IMR-90 (cell line): ENCODE results near the gene HMCN1. TPM values are rescaled to one million over a fixed set of nuclear protein-coding genes. Genes with fewer than 3 reads are reported as not detected.

Experiments used
- ATAC-seq: fragments of 200-7000 bp; cut with Tn5 transposase; 2 replicates; pipeline ENCODE4 v1.9.1; 2020; ENCODE audit warnings: low read depth, mild to moderate bottlenecking, moderate library complexity
- BruUV-seq: library from RNA; stranded (reverse); fragments of 400-500 nt; replicated peaks from 2 replicates; lab custom pipeline; 2021; lab: Mats Ljungman, UMichigan
- CTCF ChIA-PET: fragments of 300-600 bp; formaldehyde crosslinking; extraction: SDS; loops from one replicate; lab custom pipeline; 2021; ENCODE audit warnings: antibody characterized with exemption; lab: Yijun Ruan, JAX
- POLR2A ChIA-PET: fragments of 300-600 bp; sonication (Branson Sonifier 250); formaldehyde crosslinking; loops from one replicate; lab custom pipeline; 2022; ENCODE audit warnings: antibody characterized with exemption; ENCODE audit not compliant: unreplicated experiment; lab: Charles Lee
- DNase-seq: peaks from one replicate; pipeline ENCODE4 v3.0.0; 2013
- H2AFZ ChIP-seq: replicated peaks from 2 replicates; pipeline ENCODE3; 2013; ENCODE audit warnings: low read length, mild to moderate bottlenecking; ENCODE audit not compliant: poor library complexity
- H2AK5ac ChIP-seq: 2 replicates; pipeline ENCODE4 v1.6.1; 2013; ENCODE audit warnings: low read depth, low read length, inconsistent platforms
- H2AK9ac ChIP-seq: replicated peaks from 2 replicates; pipeline ENCODE3; 2013; ENCODE audit warnings: mild to moderate bottlenecking, low read depth, low read length, moderate library complexity; ENCODE audit not compliant: poor library complexity
- H2BK120ac ChIP-seq: 2 replicates; pipeline ENCODE4 v1.6.1; 2013; ENCODE audit warnings: low read depth, low read length, inconsistent platforms
- H2BK15ac ChIP-seq: 3 replicates; pipeline ENCODE4 v1.6.1; 2013; ENCODE audit warnings: low read depth, low read length, inconsistent platforms
- H2BK20ac ChIP-seq: 2 replicates; pipeline ENCODE4 v1.6.1; 2013; ENCODE audit warnings: low read depth, mild to moderate bottlenecking, inconsistent platforms, low read length, moderate library complexity
- H2BK5ac ChIP-seq: 2 replicates; pipeline ENCODE4 v1.6.1; 2013; ENCODE audit warnings: mild to moderate bottlenecking, low read depth, low read length, inconsistent platforms; ENCODE audit not compliant: poor library complexity, severe bottlenecking
- H3K14ac ChIP-seq: replicated peaks from 2 replicates; pipeline ENCODE4 v1.6.1; 2013; ENCODE audit warnings: low read depth, low read length, inconsistent platforms
- H3K18ac ChIP-seq: 2 replicates; pipeline ENCODE4 v1.6.1; 2013; ENCODE audit warnings: low read depth, low read length, control low read depth
- H3K23ac ChIP-seq: 2 replicates; pipeline ENCODE4 v1.6.1; 2013; ENCODE audit warnings: low read depth, low read length, inconsistent platforms
- H3K27ac ChIP-seq: 2 replicates; pipeline ENCODE4 v1.5.1; 2013; ENCODE audit warnings: mild to moderate bottlenecking, control low read depth, low read length; ENCODE audit not compliant: insufficient read depth
- H3K27me3 ChIP-seq: 2 replicates; pipeline ENCODE4 v1.6.1; 2013; ENCODE audit warnings: low read length; ENCODE audit not compliant: control insufficient read depth, insufficient read depth
- H3K36me3 ChIP-seq: 2 replicates; pipeline ENCODE4 v1.6.1; 2013; ENCODE audit warnings: low read length, mixed read lengths; ENCODE audit not compliant: control insufficient read depth, insufficient read depth
- H3K4ac ChIP-seq: 2 replicates; pipeline ENCODE4 v1.6.1; 2013; ENCODE audit warnings: low read depth, low read length, inconsistent platforms
- H3K4me1 ChIP-seq: 2 replicates; pipeline ENCODE4 v1.6.1; 2013; ENCODE audit warnings: low read length, mixed read lengths; ENCODE audit not compliant: control insufficient read depth, insufficient read depth
- H3K4me2 ChIP-seq: 2 replicates; pipeline ENCODE4 v1.6.1; 2013; ENCODE audit warnings: low read depth, mild to moderate bottlenecking, control low read depth, low read length, moderate library complexity
- H3K4me3 ChIP-seq: 2 replicates; pipeline ENCODE4 v1.5.1; 2013; ENCODE audit warnings: low read depth, mild to moderate bottlenecking, control low read depth, low read length, moderate library complexity; ENCODE audit not compliant: insufficient read depth
- H3K56ac ChIP-seq: 2 replicates; pipeline ENCODE4 v1.6.1; 2013; ENCODE audit warnings: low read length, inconsistent platforms; ENCODE audit not compliant: insufficient read depth; ENCODE audit errors: extremely low read depth
- H3K79me1 ChIP-seq, 2 experiments: 2 replicates each; pipeline ENCODE4 v1.6.1; 2013; ENCODE audit warnings: low read length in 2 of 2, inconsistent platforms in 1 of 2, low read depth in 1 of 2
- H3K9ac ChIP-seq: 2 replicates; pipeline ENCODE4 v1.6.1; 2013; ENCODE audit warnings: low read depth, low read length, control low read depth
- H3K9me1 ChIP-seq: 2 replicates; pipeline ENCODE4 v1.6.1; 2013; ENCODE audit warnings: low read length, inconsistent platforms; ENCODE audit not compliant: insufficient read depth
- H3K9me3 ChIP-seq: 2 replicates; pipeline ENCODE4 v1.6.1; 2013; ENCODE audit warnings: low read length; ENCODE audit not compliant: control insufficient read depth, insufficient read depth
- H4K20me1 ChIP-seq: 2 replicates; pipeline ENCODE4 v1.6.1; 2013; ENCODE audit warnings: low read length, inconsistent platforms; ENCODE audit not compliant: insufficient read depth
- H4K5ac ChIP-seq: 2 replicates; pipeline ENCODE4 v1.6.1; 2013; ENCODE audit warnings: mild to moderate bottlenecking, low read depth, low read length, control low read depth
- H4K8ac ChIP-seq, 2 experiments: 2 replicates each; pipeline ENCODE4 v1.6.1; 2013; ENCODE audit warnings: low read depth in 2 of 2, low read length in 2 of 2, control low read depth in 1 of 2, inconsistent platforms in 1 of 2
- H4K91ac ChIP-seq: 2 replicates; pipeline ENCODE4 v1.6.1; 2013; ENCODE audit warnings: low read depth, low read length, inconsistent platforms; ENCODE audit not compliant: insufficient read depth
- BHLHE40 ChIP-seq: fragments of 150-350 bp; IDR thresholded peaks from 2 replicates; pipeline ENCODE4 v1.6.1; 2016; ENCODE audit warnings: mild to moderate bottlenecking, low read depth, low read length
- CEBPB ChIP-seq: IDR thresholded peaks from 2 replicates; pipeline ENCODE4 v1.6.1; 2012; ENCODE audit warnings: low read depth, low read length, improper control_type of control experiment
- CHD1 ChIP-seq: IDR thresholded peaks from 2 replicates; pipeline ENCODE4 v1.6.1; 2012; ENCODE audit warnings: low read depth, low read length, improper control_type of control experiment
- FOS ChIP-seq: fragments of 150-350 bp; IDR thresholded peaks from 2 replicates; pipeline ENCODE4 v1.6.1; 2016; ENCODE audit warnings: low read depth, low read length
- MAFK ChIP-seq: IDR thresholded peaks from 2 replicates; pipeline ENCODE4 v1.6.1; 2012; ENCODE audit warnings: low read depth, low read length, improper control_type of control experiment
- MAZ ChIP-seq: IDR thresholded peaks from 2 replicates; pipeline ENCODE4 v1.6.1; 2012; ENCODE audit warnings: low read depth, mild to moderate bottlenecking, low read length, improper control_type of control experiment, moderate library complexity, borderline replicate concordance
- MXI1 ChIP-seq: IDR thresholded peaks from 2 replicates; pipeline ENCODE4 v1.6.1; 2012; ENCODE audit warnings: low read depth, mild to moderate bottlenecking, low read length, moderate library complexity, borderline replicate concordance
- NFE2L2 ChIP-seq: fragments of 150-350 bp; IDR thresholded peaks from 2 replicates; pipeline ENCODE4 v1.6.1; 2016; ENCODE audit warnings: low read depth, mild to moderate bottlenecking, low read length
- POLR2A ChIP-seq: IDR thresholded peaks from 2 replicates; pipeline ENCODE4 v1.6.1; 2012; ENCODE audit warnings: mild to moderate bottlenecking, low read depth, low read length
- RAD21 ChIP-seq: IDR thresholded peaks from 2 replicates; pipeline ENCODE4 v1.6.1; 2012; ENCODE audit warnings: low read length, improper control_type of control experiment
- RCOR1 ChIP-seq: IDR thresholded peaks from 2 replicates; pipeline ENCODE4 v1.6.1; 2012; ENCODE audit warnings: mild to moderate bottlenecking, low read length, improper control_type of control experiment; ENCODE audit not compliant: insufficient replicate concordance
- WGBS, 2 experiments: methylation state at CpG; one replicate each; pipeline versions ENCODE4 v1.1.5 to v1.1.7; 2013; ENCODE audit warnings: missing lambda C conversion rate in 2 of 2; ENCODE audit not compliant: insufficient read length in 1 of 2; ENCODE audit errors: extremely low coverage in 2 of 2; 5-methylcytosine and 5-hydroxymethylcytosine counted together
- dilution Hi-C: fragments of 300-500 bp; cut with HindIII; formaldehyde crosslinking; loops from one replicate; pipeline ENCODE4 v1.14.3; 2018; ENCODE audit warnings: low sequenced_read_pairs; ENCODE audit not compliant: unreplicated experiment
- in situ Hi-C: fragments of 300-500 bp; cut with MboI; formaldehyde crosslinking; loops from 3 replicates; pipeline ENCODE4 v1.14.3; 2019; ENCODE audit warnings: low sequenced_read_pairs, inconsistent platforms, mixed read lengths
- intact Hi-C: fragments of 100-400 bp; cut with micrococcal nuclease; formaldehyde crosslinking; loops from 2 replicates; pipeline ENCODE4 v1.10.0; 2022
- polyA plus RNA-seq, 3 experiments: library from polyadenylated mRNA; depleted of rRNA; stranded (reverse); fragments of >200 nt; gene quantifications; 2 replicates each; pipeline ENCODE4 v1.2.3, GENCODE V29; 2012; ENCODE audit warnings: low replicate concordance in 1 of 3
- total RNA-seq: library from RNA; depleted of rRNA; stranded (reverse); fragments of >200 nt; gene quantifications from 2 replicates; pipeline ENCODE4 v1.2.3, GENCODE V29; 2012
- TF ChIP-seq, protein P1 (sequence below): fragments of 150-350 bp; IDR thresholded peaks from 2 replicates; pipeline ENCODE4 v1.6.1; 2017; ENCODE audit warnings: mild to moderate bottlenecking, antibody characterized with exemption, low read length, low read depth
- TF ChIP-seq, protein P2 (sequence below): conservative IDR thresholded peaks from 2 replicates; pipeline ENCODE4 v1.5.1; 2012; ENCODE audit warnings: mild to moderate bottlenecking, low read depth, low read length, improper control_type of control experiment
- TF ChIP-seq, protein P3 (sequence below): fragments of 150-350 bp; IDR thresholded peaks from 2 replicates; pipeline ENCODE4 v1.6.1; 2016; ENCODE audit warnings: low read depth, mild to moderate bottlenecking, low read length, moderate library complexity, borderline replicate concordance

HMCN1 gene
- total and polyA plus RNA-seq, 2 of the 4 experiments (the other 2 are of a cell fraction): 6.1 to 11.7 TPM

DNA sequence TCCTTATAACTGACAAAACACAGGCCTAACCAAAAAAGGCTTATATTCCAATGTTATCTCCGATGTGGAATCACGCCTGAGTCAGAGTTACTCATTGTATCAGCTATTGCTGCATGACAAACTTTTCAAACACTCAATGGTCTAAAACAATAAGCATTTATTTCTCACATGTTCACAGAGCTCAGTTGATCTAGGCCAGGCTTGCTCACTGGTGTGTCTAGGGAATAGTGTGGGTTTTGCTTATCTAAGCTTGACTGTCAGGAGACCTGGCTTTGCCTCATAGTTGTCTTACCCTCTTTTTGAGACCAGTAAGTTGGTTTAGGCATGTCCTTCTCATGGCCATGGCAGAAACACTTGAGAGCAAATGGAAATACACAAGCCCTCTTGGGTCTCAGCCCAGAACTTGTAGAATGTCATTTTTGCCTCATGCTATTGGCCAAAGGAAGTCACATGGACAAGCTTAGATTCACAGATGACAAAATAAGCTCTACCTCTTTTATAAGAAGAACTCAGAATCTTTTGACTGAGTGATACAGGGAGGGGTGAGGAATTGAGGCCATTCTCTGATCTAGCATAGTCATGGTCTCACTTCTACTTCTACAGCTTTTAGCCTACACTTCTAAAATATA is 130.8 kb downstream of the HMCN1 start:
- no peaks in the 10 kb centered on the region for H3K9me3 ChIP-seq
- peak overlapping the region; percentile 55 for H3K23ac ChIP-seq
- H2BK5ac ChIP-seq: peak overlapping the region; percentile 65
- no peak overlapping the region; the same call in 1 of the 2 replicates for H3K4me2 ChIP-seq
- 0 out of 2 replicates have a peak overlapping the region, but pooled peaks have one; percentile 10 for H3K27ac ChIP-seq
- peak overlapping the region; percentile 27; the same call in 1 of the 3 replicates for H2BK15ac ChIP-seq
- peak overlapping the region; percentile 53; the same call in 1 of the 2 replicates for H2AK5ac ChIP-seq
- WGBS, 2 experiments: 0% methylated on average over 1 of the region's 2 CpGs; no CpG with 5 or more reads in 1 of the 2 experiments
- H3K4me1 ChIP-seq: peaks cover 4% of the 10 kb centered on the region; the same call in 1 of the 2 replicates
- H4K20me1 ChIP-seq: no peaks in the 10 kb centered on the region
- H3K4ac ChIP-seq: peak overlapping the region; percentile 44
- dilution Hi-C loops: no loop called here
- no peak overlapping the region for H2AK9ac ChIP-seq
- H2AFZ ChIP-seq: no peak overlapping the region
- H2BK20ac ChIP-seq: peak overlapping the region; percentile 82
- peak overlapping the region; percentile 58; the same call in 1 of the 2 replicates for H2BK120ac ChIP-seq
- H3K36me3 ChIP-seq: no peaks in the 10 kb centered on the region
- DNase-seq: peak; percentile 97
- intact Hi-C loops: no loop called here
- ChIA-PET POLR2A (interaction anchor here (0.6 kb wide), 1 partner anchor 456 kb away, joined by 3 read pairs; no protein-coding TSS in a partner anchor), CTCF (no interaction called here)
- in situ Hi-C loops: no loop called here
- H3K14ac ChIP-seq: peak overlapping the region; percentile 69
- no TSS peak for BruUV-seq
- peak; percentile 82 for ATAC-seq
- peak overlapping the region; percentile 39; the same call in 1 of the 2 replicates for H3K18ac ChIP-seq
- H4K91ac ChIP-seq: peak overlapping the region; percentile 29; the same call in 1 of the 2 replicates
- H3K79me1 ChIP-seq: no peaks in the 10 kb centered on the region
- H3K27me3 ChIP-seq: no peaks in the 10 kb centered on the region
- no peaks in the 10 kb centered on the region for H3K9me1 ChIP-seq
- 0 out of 4 replicates have a peak overlapping the region, but pooled peaks of 1 of the 2 experiments have one; percentile 16 for H4K8ac ChIP-seq
- H3K4me3 ChIP-seq: no peak overlapping the region
- H4K5ac ChIP-seq: no peak overlapping the region
- no peak overlapping the region for H3K56ac ChIP-seq
- H3K9ac ChIP-seq: no peak overlapping the region
- TF ChIP-seq, protein P1, sequence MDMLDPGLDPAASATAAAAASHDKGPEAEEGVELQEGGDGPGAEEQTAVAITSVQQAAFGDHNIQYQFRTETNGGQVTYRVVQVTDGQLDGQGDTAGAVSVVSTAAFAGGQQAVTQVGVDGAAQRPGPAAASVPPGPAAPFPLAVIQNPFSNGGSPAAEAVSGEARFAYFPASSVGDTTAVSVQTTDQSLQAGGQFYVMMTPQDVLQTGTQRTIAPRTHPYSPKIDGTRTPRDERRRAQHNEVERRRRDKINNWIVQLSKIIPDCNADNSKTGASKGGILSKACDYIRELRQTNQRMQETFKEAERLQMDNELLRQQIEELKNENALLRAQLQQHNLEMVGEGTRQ: peak; percentile 43
- TF ChIP-seq RAD21: peak; percentile 11; the same call in 1 of the 2 replicates
- no peak for TF ChIP-seq MAZ
- TF ChIP-seq CHD1: no peak
- no peak for TF ChIP-seq RCOR1
- peak; percentile 62 for TF ChIP-seq MAFK
- peak; percentile 79 for TF ChIP-seq CEBPB
- TF ChIP-seq NFE2L2: 0 out of 2 replicates have a peak, but pooled peaks have one; percentile 5
- peak; percentile 87 for TF ChIP-seq FOS
- no peak for TF ChIP-seq POLR2A
- TF ChIP-seq BHLHE40: peak; percentile 61
- TF ChIP-seq MXI1: no peak
- TF ChIP-seq, protein P2, sequence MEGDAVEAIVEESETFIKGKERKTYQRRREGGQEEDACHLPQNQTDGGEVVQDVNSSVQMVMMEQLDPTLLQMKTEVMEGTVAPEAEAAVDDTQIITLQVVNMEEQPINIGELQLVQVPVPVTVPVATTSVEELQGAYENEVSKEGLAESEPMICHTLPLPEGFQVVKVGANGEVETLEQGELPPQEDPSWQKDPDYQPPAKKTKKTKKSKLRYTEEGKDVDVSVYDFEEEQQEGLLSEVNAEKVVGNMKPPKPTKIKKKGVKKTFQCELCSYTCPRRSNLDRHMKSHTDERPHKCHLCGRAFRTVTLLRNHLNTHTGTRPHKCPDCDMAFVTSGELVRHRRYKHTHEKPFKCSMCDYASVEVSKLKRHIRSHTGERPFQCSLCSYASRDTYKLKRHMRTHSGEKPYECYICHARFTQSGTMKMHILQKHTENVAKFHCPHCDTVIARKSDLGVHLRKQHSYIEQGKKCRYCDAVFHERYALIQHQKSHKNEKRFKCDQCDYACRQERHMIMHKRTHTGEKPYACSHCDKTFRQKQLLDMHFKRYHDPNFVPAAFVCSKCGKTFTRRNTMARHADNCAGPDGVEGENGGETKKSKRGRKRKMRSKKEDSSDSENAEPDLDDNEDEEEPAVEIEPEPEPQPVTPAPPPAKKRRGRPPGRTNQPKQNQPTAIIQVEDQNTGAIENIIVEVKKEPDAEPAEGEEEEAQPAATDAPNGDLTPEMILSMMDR: no peak
- TF ChIP-seq, protein P3, sequence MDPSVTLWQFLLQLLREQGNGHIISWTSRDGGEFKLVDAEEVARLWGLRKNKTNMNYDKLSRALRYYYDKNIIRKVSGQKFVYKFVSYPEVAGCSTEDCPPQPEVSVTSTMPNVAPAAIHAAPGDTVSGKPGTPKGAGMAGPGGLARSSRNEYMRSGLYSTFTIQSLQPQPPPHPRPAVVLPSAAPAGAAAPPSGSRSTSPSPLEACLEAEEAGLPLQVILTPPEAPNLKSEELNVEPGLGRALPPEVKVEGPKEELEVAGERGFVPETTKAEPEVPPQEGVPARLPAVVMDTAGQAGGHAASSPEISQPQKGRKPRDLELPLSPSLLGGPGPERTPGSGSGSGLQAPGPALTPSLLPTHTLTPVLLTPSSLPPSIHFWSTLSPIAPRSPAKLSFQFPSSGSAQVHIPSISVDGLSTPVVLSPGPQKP: no peak
